ENCODE results near the gene AGO1.
"Not testable (repeated sequence)": the region's sequence is repeated elsewhere in the genome, so short reads cannot be mapped to it uniquely, and the experiment has no call there.

The AGO1 gene

GRCh38 chr1:35883635-35884101, 659 bp downstream of the AGO1 start:
- TF ChIP-seq POLR2A (IDR thresholded peaks at IDR 0.05; ENCODE audit: low read depth, low read length), result no peak
- no peak for FAIRE-seq

GRCh38 chr1:35884934-35885333, 1.9 kb downstream of the AGO1 start:
- FAIRE-seq (no peak), DNase-seq (ENCODE audit: insufficient read length, low spot score) (no peak)
- TF ChIP-seq POLR2A (IDR thresholded peaks at IDR 0.05; ENCODE audit: low read depth, low read length), result no peak

More at GRCh38 chr1:35883635-35884101, 659 bp downstream of the AGO1 start:
- peak; percentile 49 for DNase-seq (ENCODE audit: insufficient read length, low spot score)

GRCh38 chr1:35885961-35886558, 3.1 kb downstream of the AGO1 start:
- DNase-seq (ENCODE audit: insufficient read length, low spot score) (no peak), FAIRE-seq (no peak)
- no peak for TF ChIP-seq POLR2A (IDR thresholded peaks at IDR 0.05; ENCODE audit: low read depth, low read length)

GRCh38 chr1:35886577-35887431, 3.8 kb downstream of the AGO1 start:
- no peak for FAIRE-seq
- no peak for DNase-seq (ENCODE audit: insufficient read length, low spot score)
- TF ChIP-seq POLR2A (IDR thresholded peaks at IDR 0.05; ENCODE audit: low read depth, low read length), result no peak

- FAIRE-seq, result no peak
- TF ChIP-seq POLR2A (IDR thresholded peaks at IDR 0.05; ENCODE audit: low read depth, low read length), result no peak
- DNase-seq (ENCODE audit: insufficient read length, low spot score), result no peak
These were observed 4.5 kb downstream of the AGO1 start for GRCh38 chr1:35887508-35887907.

GRCh38 chr1:35888255-35888654, 5.2 kb downstream of the AGO1 start:
- DNase-seq (ENCODE audit: insufficient read length, low spot score) (no peak), FAIRE-seq (no peak)
- no peak for TF ChIP-seq POLR2A (IDR thresholded peaks at IDR 0.05; ENCODE audit: low read depth, low read length)

- FAIRE-seq; DNase-seq (ENCODE audit: insufficient read length, low spot score): not testable (repeated sequence)
These were observed 6.0 kb downstream of the AGO1 start for GRCh38 chr1:35888981-35889380.

- no peak for TF ChIP-seq POLR2A (IDR thresholded peaks at IDR 0.05; ENCODE audit: low read depth, low read length)
- FAIRE-seq (no peak), DNase-seq (ENCODE audit: insufficient read length, low spot score) (no peak)
These were observed 10.3 kb downstream of the AGO1 start for GRCh38 chr1:35893051-35893879.

- no peak for FAIRE-seq
- TF ChIP-seq POLR2A (IDR thresholded peaks at IDR 0.05; ENCODE audit: low read depth, low read length), result no peak
- no peak for DNase-seq (ENCODE audit: insufficient read length, low spot score)
These were observed 11.2 kb downstream of the AGO1 start for GRCh38 chr1:35894183-35894582.

GRCh38 chr1:35894656-35895055, 11.6 kb downstream of the AGO1 start:
- no peak for TF ChIP-seq POLR2A (IDR thresholded peaks at IDR 0.05; ENCODE audit: low read depth, low read length)
- FAIRE-seq, result no peak
- DNase-seq (ENCODE audit: insufficient read length, low spot score), result no peak

- TF ChIP-seq POLR2A (IDR thresholded peaks at IDR 0.05; ENCODE audit: low read depth, low read length), result no peak
- DNase-seq (ENCODE audit: insufficient read length, low spot score) (no peak), FAIRE-seq (no peak)
These were observed 16.9 kb downstream of the AGO1 start for GRCh38 chr1:35899941-35900340.

GRCh38 chr1:35901235-35901634, 18.2 kb downstream of the AGO1 start:
- DNase-seq (ENCODE audit: insufficient read length, low spot score) (no peak), FAIRE-seq (no peak)
- TF ChIP-seq POLR2A (IDR thresholded peaks at IDR 0.05; ENCODE audit: low read depth, low read length), result no peak

GRCh38 chr1:35902671-35903070, 19.7 kb downstream of the AGO1 start:
- DNase-seq (ENCODE audit: insufficient read length, low spot score) (no peak), FAIRE-seq (no peak)
- no peak for TF ChIP-seq POLR2A (IDR thresholded peaks at IDR 0.05; ENCODE audit: low read depth, low read length)

GRCh38 chr1:35914717-35915116, 31.7 kb downstream of the AGO1 start:
- DNase-seq (ENCODE audit: insufficient read length, low spot score), result no peak
- FAIRE-seq, result no peak
- TF ChIP-seq POLR2A (IDR thresholded peaks at IDR 0.05; ENCODE audit: low read depth, low read length), result no peak
